OCI-LY3 (cell line): ENCODE results near the gene DEDD2.

Experiments used
- H2AFZ ChIP-seq: fragments of 200-600, 300-600 bp; shearing (Covaris generic); 2 replicates; pipeline ENCODE4 v1.6.0; 2014; ENCODE audit warnings: antibody characterized with exemption, low read depth, low read length
- H3K27ac ChIP-seq: fragments of 200-600, 300-600 bp; sonication (generic); 2 replicates; pipeline ENCODE4 v1.5.1; 2014; ENCODE audit warnings: mild to moderate bottlenecking, low read length, moderate library complexity, mixed read lengths
- H3K27me3 ChIP-seq: fragments of 200-600, 300-600 bp; sonication (generic); 2 replicates; pipeline ENCODE4 v1.6.1; 2014; ENCODE audit warnings: low read depth, low read length, mixed read lengths
- H3K36me3 ChIP-seq: fragments of 200-600, 300-600 bp; sonication (generic); replicated peaks from 2 replicates; pipeline ENCODE3; 2014; ENCODE audit warnings: low read depth, low read length, mixed read lengths
- H3K4me1 ChIP-seq: fragments of 300-600, 200-600 bp; sonication (generic); 2 replicates; pipeline ENCODE4 v1.6.1; 2014; ENCODE audit warnings: low read length, mixed read lengths
- H3K4me2 ChIP-seq: fragments of 200-600, 300-600 bp; sonication (generic); 2 replicates; pipeline ENCODE4 v1.6.1; 2014; ENCODE audit warnings: low read length, mixed read lengths
- H3K4me3 ChIP-seq: fragments of 300-600, 200-600 bp; sonication (generic); 2 replicates; pipeline ENCODE4 v1.5.1; 2014; ENCODE audit warnings: antibody characterized with exemption, mild to moderate bottlenecking, low read length, moderate library complexity
- H3K79me2 ChIP-seq: fragments of 300-600, 200-600 bp; shearing (Covaris generic); 2 replicates; pipeline ENCODE4 v1.6.1; 2014; ENCODE audit warnings: mild to moderate bottlenecking, low read length, mixed read lengths
- H3K9ac ChIP-seq: fragments of 300-600, 200-600 bp; shearing (Covaris generic); 2 replicates; pipeline ENCODE4 v1.6.0; 2014; ENCODE audit warnings: mild to moderate bottlenecking, low read length, moderate library complexity
- H3K9me3 ChIP-seq: fragments of 200-600, 300-600 bp; shearing (Covaris generic); 2 replicates; pipeline ENCODE4 v1.6.1; 2014; ENCODE audit warnings: low read length, mixed read lengths; ENCODE audit not compliant: insufficient read depth
- H4K20me1 ChIP-seq: fragments of 200-600, 300-600 bp; sonication (generic); 2 replicates; pipeline ENCODE4 v1.6.1; 2016; ENCODE audit warnings: low read length, mixed read lengths; ENCODE audit not compliant: insufficient read depth
- EZH2phosphoT487 ChIP-seq: fragments of 200-600 bp; shearing (Covaris generic); IDR thresholded peaks from 2 replicates; pipeline ENCODE4 v1.6.1; 2018; ENCODE audit warnings: antibody characterized with exemption, mixed run types, low read depth
- TF ChIP-seq, protein P1 (sequence below): fragments of 200-600, 300-600 bp; sonication (generic); IDR thresholded peaks from 2 replicates; pipeline ENCODE4 v1.5.1; 2014; ENCODE audit warnings: antibody characterized with exemption, low read length, low read depth

DEDD2 gene

DNA sequence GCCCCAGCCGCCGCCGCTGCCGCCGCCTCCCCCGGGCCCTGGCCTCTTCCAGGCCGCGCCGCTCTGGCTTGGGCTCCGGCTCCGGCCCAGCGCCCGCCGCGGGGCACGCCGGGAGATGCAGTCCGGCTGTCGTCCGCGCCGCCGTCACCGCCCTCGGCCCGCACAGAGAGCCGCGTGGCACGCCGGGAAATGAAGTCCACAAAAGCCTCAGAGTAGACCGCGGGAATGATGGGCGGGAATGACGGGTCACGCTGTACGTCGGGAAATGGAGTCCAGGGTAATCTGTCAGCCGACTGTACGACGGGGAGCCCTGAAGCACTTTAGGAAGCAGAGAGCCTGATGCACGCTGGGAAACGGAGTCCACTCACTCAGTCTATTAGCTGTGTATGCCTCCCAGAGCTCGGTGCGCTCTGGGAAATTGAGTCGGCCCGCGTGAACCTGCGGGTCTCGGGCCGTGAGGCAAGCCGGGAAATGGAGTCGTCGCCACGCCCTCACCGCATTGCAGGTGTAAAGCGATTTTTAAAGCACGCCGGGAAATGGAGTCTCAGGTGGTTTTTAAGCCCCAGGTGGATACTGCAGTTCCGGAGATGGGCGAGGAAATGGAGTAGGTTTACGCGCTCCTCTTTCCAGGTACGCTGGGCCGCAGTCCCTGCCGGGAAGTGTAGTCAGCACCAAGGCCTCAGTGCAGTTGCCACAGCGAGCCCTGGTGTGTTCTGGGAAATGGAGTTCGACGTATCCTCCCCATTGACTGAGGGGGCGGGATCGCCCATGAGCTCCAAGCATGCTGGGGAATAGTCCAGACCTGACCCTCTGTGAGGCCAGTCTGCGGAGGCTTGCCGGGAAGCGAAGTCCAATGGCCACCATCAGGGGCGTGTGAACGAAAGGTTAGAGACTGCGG lies 25.3 kb upstream of the DEDD2 start, which contains the start of gene GSK3A:
TSS of gene GSK3A (minus strand) at position 91 of the 898 bp plus-strand sequence. CDS start 137 bp downstream, outside the sequence.
- Histone ChIP-seq H3K9me3 (no peaks in the 10 kb centered on the region), H3K79me2 (peaks cover 43% of the 10 kb centered on the region), H3K9ac (peak within 1 kb of the TSS; percentile 86), H3K4me1 (peaks cover 29% of the 10 kb centered on the region), H3K36me3 (peaks cover 22% of the 10 kb centered on the region), H3K27ac (peak within 1 kb of the TSS; percentile 71), H4K20me1 (no peaks in the 10 kb centered on the region), H2AFZ (peak within 1 kb of the TSS; percentile 53; the same call in 1 of the 2 replicates), H3K27me3 (no peaks in the 10 kb centered on the region), H3K4me2 (peak within 1 kb of the TSS; percentile 85), H3K4me3 (peak within 1 kb of the TSS; percentile 82)
- TF ChIP-seq, protein P1, sequence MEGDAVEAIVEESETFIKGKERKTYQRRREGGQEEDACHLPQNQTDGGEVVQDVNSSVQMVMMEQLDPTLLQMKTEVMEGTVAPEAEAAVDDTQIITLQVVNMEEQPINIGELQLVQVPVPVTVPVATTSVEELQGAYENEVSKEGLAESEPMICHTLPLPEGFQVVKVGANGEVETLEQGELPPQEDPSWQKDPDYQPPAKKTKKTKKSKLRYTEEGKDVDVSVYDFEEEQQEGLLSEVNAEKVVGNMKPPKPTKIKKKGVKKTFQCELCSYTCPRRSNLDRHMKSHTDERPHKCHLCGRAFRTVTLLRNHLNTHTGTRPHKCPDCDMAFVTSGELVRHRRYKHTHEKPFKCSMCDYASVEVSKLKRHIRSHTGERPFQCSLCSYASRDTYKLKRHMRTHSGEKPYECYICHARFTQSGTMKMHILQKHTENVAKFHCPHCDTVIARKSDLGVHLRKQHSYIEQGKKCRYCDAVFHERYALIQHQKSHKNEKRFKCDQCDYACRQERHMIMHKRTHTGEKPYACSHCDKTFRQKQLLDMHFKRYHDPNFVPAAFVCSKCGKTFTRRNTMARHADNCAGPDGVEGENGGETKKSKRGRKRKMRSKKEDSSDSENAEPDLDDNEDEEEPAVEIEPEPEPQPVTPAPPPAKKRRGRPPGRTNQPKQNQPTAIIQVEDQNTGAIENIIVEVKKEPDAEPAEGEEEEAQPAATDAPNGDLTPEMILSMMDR = no peak
- TF ChIP-seq EZH2phosphoT487 = no peak

DNA sequence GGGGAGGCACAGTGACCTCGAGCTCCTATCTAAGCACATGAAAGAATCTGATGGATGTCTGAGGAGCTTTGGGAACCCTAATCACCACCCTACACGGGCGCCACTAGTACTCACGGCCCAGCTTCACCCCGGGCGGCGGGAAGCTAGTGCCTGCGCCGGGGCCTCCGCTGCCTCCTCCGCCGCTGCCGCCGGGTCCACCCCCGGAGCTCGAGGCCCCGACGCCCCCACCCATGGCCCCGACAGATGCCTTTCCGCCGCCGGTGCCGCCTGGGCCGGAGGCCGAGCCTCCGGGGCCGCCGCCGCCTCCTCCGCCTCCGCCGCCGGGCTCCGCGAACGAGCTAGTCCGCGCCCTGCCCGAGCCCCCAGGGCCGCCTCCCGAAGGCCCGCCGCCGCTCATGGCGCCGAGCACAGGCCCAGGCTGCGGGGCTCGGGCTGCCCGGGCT lies 24.6 kb upstream of the DEDD2 start:
- Histone ChIP-seq H3K4me1 (peaks cover 27% of the 10 kb centered on the region), H2AFZ (no peak overlapping the region), H3K79me2 (peaks cover 43% of the 10 kb centered on the region)

DNA sequence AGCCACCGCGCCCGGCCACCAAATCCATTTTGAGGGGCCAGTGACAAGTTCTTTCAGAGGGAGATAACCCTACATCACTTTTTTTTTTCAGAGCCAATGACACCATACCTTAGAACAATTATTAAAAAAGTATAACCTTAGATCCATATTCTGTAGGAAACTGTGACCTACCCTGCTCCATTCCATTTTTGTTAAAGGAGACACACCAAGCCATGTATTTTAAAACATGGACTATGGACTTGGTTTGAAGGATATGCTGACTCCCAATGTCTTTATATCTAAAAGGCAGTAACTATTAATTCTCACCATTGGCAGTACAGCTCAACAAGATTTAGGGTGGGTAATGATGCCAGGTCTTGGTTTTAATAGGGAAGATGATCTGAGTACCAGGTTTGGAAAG lies 23.8 kb upstream of the DEDD2 start:
- Histone ChIP-seq H3K27me3 (no peaks in the 10 kb centered on the region), H3K79me2 (peaks cover 43% of the 10 kb centered on the region), H2AFZ (no peak overlapping the region), H3K27ac (no peak overlapping the region; the same call in 1 of the 2 replicates), H4K20me1 (no peaks in the 10 kb centered on the region), H3K9ac (peak overlapping the region; percentile 86), H3K9me3 (no peaks in the 10 kb centered on the region), H3K4me2 (peak overlapping the region; percentile 85), H3K4me1 (peaks cover 19% of the 10 kb centered on the region), H3K36me3 (peaks cover 18% of the 10 kb centered on the region), H3K4me3 (peak overlapping the region; percentile 82)
- TF ChIP-seq EZH2phosphoT487 = no peak
- TF ChIP-seq, protein P1 = no peak

More for the DNA sequence above, 24.6 kb upstream of the DEDD2 start:
- Histone ChIP-seq H3K4me2 (peak overlapping the region; percentile 85), H4K20me1 (no peaks in the 10 kb centered on the region), H3K9me3 (no peaks in the 10 kb centered on the region), H3K9ac (peak overlapping the region; percentile 86), H3K36me3 (peaks cover 18% of the 10 kb centered on the region), H3K27me3 (no peaks in the 10 kb centered on the region), H3K27ac (peak overlapping the region; percentile 33), H3K4me3 (peak overlapping the region; percentile 82)
- TF ChIP-seq, protein P1 = no peak
- TF ChIP-seq EZH2phosphoT487 = no peak

DNA sequence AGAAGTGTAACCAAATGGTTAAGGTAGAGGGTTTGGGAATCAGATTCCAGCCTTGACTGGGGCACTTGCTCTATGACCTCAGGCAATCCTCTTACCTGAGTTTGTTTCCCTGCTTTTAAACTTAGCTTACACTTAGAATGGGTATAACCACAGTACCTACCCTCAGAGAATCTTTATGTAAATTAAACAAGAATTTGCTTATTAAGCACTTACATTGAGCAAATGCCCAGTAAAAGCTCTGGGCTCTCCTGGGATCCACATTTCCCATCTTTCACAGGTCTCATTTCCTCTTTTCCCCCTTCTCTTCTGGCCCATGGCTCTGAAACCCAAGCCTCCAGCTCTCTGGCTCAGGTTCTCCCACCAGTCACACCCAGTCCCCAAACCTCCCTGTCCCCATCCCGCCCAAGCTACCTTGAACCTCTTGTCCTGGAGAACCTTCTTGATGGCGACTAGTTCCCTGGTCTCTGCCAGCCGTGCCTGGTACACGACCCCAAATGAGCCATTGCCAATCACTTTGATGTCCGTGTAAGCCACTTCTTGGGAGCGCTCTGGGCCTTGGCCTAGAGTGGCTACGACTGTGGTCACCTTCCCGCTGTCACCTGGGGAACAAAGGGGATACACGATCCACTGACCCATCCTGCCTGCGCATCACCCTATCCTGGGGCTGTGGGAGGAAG lies 22.2 kb upstream of the DEDD2 start:
- Histone ChIP-seq H4K20me1 (no peaks in the 10 kb centered on the region), H3K79me2 (peaks cover 43% of the 10 kb centered on the region), H3K27me3 (no peaks in the 10 kb centered on the region), H3K4me3 (no peak overlapping the region), H3K9ac (no peak overlapping the region), H3K9me3 (no peaks in the 10 kb centered on the region), H3K4me2 (no peak overlapping the region), H2AFZ (no peak overlapping the region), H3K27ac (no peak overlapping the region), H3K4me1 (peaks cover 12% of the 10 kb centered on the region), H3K36me3 (peaks cover 33% of the 10 kb centered on the region)
- TF ChIP-seq, protein P1 = no peak
- no peak for TF ChIP-seq EZH2phosphoT487
